ENCODE results near the gene PDPN.

Gene PDPN

DNA sequence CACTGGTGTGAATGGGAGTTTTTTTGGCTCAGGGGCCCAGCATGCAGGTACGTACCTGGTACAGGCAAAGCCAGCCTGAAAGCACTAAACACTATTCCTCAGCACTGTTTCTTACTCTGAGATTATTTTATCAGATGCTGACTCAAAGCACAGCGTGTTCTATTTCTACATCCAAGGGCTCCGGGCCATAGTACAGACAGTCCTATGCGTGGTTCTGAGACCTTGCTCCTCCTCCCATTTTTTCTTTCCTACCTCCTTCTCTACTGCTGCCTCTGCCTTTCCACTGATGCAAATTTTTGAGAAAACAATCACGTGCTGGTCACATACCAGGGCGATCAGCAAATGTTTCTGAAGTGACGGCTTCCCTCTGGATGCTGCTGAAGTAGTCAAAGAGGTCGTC, 36.3 kb downstream of the PDPN start:
- no peak for DNase-seq

- DNase-seq = no peak
Observed at GRCh38 chr1:13620825-13621224, 37.2 kb downstream of the PDPN start.

DNA sequence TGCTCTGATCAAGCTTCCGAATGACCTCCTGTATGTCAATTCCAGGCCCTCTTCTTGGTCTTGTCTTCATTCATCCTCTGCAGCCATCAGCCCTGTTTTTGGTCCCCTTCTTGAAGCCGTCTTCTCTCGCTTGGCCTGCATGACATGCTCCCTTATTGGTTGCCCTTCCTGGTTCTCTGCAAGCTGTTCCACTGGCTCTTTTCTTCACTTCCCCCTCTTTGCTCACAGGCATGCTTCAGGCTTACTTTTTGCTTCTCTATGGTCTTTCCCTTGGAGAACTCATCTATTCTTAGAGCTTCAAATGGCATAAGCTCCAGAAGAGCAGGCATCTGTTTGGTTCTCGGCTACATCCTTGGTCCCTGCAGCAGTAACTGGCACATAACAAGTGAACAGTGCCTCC, 38.8 kb downstream of the PDPN start:
- no peak for DNase-seq

DNA sequence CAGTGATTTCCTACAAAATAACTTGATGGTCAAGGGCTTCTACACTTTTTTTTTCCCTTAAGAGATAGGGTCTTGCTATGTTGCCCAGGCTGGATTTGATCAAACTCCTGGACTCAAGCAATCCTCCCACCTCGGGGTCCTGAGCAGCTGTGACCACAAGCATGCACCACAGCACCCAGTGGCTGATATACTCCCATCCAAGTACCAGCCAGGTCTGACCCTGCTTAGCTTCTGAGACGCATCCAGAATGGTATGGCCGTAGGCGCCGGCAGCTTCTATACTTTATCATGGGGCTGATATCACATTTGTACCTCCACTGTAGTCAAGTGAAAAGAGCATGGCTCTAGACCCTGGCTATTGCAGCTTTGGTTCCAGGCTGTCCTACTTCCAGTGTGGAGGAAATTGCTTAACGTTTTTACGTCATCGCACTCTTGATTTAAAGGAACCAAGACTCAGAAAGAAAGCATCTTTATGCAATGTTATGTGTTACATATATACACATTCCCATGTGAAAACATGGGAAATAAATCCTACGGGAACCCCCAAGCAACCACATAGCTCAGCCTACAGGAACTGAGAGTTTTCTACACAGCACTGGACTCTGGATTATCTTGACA, 39.5 kb downstream of the PDPN start:
- no peak for DNase-seq

GRCh38 chr1:13624526-13624925, 40.9 kb downstream of the PDPN start:
- no peak for DNase-seq

DNA sequence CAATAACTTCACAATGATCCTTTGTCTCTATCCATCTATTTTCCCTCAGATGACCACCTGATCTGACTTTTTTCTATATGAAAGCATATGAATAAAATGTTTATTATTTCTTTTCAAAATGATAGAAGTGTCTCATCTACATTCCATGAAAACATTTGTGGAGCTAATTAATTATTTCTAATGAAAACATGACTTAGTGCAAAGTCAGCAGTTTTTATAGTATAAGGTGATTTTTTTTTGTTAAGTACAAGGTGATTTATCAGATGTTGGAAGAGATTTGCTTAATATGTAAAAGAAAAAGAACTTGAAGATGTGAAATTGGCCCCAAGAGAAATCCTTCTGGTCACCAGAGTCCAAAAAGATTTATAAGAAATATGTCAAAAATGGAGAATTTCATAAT, 43.5 kb downstream of the PDPN start:
- DNase-seq = no peak

GRCh38 chr1:13628218-13628617, 44.6 kb downstream of the PDPN start:
- no peak for DNase-seq

GRCh38 chr1:13628711-13629110, 45.1 kb downstream of the PDPN start:
- DNase-seq = no peak

- no peak for DNase-seq
Observed at GRCh38 chr1:13642306-13643004, 58.8 kb downstream of the PDPN start.

DNA sequence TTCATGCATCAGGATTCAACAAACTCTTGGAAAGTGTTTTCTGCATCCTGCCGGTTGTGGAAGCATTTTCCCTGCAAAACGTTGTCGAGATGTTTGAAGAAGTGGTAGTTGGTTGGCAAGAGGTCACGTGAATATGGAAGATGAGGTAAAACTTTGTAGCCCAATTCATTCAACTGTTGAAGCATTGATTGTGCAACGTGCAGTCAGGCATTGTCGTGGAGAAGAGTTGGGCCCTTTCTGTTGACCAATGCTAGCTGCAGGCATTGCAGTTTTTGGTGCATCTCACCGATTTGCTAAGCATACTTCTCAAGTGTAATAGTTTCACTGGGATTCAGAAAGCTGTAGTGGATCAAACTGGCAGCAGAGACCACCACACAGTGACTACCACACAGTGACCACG, 59.4 kb downstream of the PDPN start:
- no peak for DNase-seq

- DNase-seq = no peak
Observed at GRCh38 chr1:13646521-13646920, 62.9 kb downstream of the PDPN start.

- DNase-seq = no peak
Observed at GRCh38 chr1:13651279-13651678, 67.6 kb downstream of the PDPN start.

DNA sequence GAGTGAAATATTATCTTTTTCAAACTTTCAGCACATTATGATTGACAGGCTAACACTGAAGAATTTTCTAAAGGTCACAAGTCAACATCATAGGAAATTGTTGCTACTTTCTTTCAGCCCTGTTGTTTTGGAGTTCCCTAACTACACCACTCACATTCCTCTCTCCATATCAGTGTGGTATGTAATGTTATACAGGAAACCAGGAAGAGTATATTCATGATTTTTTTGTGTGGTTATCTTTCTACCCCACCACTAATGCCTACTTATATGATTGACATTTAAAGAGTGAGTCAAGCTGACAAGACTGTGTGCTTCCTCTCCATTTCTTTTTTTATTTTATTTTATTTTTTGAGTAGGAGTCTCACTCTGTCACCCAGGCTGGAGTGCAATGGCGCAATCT, 68.6 kb downstream of the PDPN start:
- no peak for DNase-seq

DNA sequence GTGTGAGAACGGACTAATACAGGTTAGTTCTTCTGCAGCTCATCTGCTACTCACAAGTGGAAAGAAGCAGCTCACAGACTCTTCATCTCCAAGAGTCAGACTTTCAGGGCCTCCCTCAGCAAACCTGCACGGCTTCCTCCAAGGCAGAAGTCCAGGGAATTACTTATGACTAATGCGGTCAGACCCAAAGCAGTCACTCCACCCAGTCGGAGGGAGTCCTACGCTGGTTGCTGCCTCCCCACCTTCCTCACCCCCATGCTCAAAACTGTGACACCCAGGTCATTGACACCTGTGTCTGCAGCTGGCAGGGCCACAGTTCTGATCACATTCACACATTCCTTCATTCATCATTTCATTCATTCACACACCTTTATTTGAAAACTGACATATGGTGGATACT, 77.9 kb downstream of the PDPN start:
- DNase-seq = no peak

GRCh38 chr1:13662493-13662892, 78.9 kb downstream of the PDPN start:
- no peak for DNase-seq

- DNase-seq = no peak
Observed at GRCh38 chr1:13663969-13664368, 80.3 kb downstream of the PDPN start.

DNA sequence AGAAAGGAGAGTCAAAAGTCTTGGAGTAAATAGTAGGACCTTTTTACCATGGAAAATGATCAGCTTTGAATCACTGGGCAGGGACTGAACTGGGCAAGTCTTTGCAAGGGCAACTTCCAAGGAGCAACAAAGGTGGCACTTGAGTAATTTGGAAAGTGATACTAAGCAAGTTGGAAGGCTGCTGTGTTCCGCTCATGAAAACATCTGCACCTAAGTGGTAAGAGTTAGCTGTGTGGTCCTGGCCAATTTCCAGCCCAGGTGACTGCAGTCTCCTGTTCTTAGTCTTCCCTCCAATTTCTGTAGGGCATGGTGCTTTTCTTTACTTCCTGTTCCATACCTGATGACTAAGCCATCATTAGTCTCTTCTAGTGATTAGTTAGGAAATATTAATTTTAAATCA, 80.8 kb downstream of the PDPN start:
- DNase-seq = no peak

- DNase-seq = no peak
Observed at GRCh38 chr1:13666317-13666716, 82.7 kb downstream of the PDPN start.
